ENCODE data around the gene PACSIN2.
A peak's percentile ranks its signal among the peaks of the same experiment; 100 is the strongest.

PACSIN2 gene

DNA sequence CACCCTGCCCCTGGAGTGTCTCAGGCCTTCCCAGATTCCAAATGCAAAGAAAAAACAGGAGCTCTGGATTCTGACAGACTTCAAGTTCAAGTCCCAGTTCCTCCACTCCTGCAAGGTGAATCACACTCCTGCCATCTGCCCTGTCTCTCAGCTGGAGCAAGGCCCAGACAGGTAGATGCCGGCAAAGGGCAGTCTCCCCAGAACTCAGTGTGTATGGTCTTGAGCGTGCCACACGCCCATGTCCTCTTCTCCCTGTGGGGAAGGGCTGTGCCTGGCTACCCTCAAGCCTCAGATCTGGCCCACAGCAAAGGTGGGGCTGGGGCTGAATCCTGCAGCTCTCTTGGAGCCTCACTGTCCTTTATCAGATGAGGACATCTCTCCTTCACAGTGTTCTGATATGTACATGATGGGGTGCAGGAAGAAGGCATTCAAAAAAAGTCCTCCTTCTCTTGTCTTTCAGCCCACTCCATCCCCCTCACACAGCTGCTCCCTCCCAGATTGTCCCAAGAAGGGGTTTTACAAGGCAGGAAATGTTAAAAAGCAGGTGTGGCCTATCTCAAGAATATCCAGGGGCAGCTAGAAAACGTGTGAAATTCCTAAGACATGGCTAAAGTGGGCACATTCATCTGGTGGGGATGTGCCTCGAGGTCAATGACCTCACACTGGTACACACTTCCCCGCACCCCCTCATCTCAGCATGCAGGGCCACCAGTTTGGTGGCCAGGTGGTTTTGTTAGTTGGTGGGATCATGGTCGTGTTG lies 130.2 kb downstream of the PACSIN2 start:
- TF ChIP-seq, protein P1, sequence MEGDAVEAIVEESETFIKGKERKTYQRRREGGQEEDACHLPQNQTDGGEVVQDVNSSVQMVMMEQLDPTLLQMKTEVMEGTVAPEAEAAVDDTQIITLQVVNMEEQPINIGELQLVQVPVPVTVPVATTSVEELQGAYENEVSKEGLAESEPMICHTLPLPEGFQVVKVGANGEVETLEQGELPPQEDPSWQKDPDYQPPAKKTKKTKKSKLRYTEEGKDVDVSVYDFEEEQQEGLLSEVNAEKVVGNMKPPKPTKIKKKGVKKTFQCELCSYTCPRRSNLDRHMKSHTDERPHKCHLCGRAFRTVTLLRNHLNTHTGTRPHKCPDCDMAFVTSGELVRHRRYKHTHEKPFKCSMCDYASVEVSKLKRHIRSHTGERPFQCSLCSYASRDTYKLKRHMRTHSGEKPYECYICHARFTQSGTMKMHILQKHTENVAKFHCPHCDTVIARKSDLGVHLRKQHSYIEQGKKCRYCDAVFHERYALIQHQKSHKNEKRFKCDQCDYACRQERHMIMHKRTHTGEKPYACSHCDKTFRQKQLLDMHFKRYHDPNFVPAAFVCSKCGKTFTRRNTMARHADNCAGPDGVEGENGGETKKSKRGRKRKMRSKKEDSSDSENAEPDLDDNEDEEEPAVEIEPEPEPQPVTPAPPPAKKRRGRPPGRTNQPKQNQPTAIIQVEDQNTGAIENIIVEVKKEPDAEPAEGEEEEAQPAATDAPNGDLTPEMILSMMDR (IDR thresholded peaks at IDR 0.05) = no peak
- Mint-ChIP-seq H3K36me3 (ENCODE audit: low read depth) (peaks cover 35% of the 10 kb centered on the region), H3K9me3 (no peaks in the 10 kb centered on the region), H3K27me3 (ENCODE audit: low read depth, poor library complexity) (no peaks in the 10 kb centered on the region), H3K27ac (no peak overlapping the region), H3K4me3 (no peak overlapping the region), H3K4me1 (peaks cover 3% of the 10 kb centered on the region)
- DNase-seq = no peak

DNA sequence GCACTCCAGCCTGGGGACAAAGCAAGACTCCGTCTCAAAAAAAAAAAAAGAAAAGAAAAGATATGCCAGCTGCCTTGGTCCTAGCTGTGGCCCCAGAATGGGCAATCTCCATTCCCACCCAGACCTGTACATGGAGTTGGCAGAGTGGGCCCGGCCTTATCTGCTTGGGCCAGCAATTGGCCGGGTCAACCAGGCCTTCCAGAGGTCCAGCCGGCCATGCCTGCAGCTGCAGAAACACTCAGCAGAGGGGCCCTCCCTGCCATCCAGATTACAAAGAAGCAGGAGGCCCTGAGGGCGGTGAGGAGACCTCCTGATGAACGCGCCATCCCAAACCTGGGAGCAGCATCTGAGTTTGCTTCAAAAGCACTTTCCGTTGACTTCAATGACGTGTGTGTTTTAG lies 131.0 kb downstream of the PACSIN2 start:
- no peak for DNase-seq
- no peak overlapping the region for H3K4me3 Mint-ChIP-seq
- no peaks in the 10 kb centered on the region for H3K9me3 Mint-ChIP-seq
- TF ChIP-seq, protein P1 (IDR thresholded peaks at IDR 0.05) = no peak
- H3K27me3 Mint-ChIP-seq (ENCODE audit: low read depth, poor library complexity) = no peaks in the 10 kb centered on the region
- no peak overlapping the region for H3K27ac Mint-ChIP-seq
- H3K4me1 Mint-ChIP-seq = peaks cover 4% of the 10 kb centered on the region
- H3K36me3 Mint-ChIP-seq (ENCODE audit: low read depth) = peaks cover 28% of the 10 kb centered on the region

DNA sequence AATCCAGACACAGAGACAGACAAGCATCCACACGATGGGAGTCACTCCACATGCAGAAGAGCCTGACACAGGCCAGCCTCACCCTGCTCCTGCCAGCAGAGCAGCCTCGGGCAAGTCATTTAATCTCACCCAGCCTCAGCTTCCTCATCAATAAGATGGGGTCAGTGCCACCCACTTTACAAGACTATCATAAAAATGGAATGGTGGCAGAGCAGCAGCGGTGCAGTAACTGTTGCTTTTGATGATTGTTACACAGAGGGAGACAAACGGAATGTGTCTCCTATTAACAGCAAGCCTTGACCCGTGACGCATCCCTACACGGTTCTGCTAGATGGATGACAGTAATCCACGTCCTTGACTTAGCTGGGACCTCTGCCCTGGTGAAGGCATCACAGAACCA lies 131.8 kb downstream of the PACSIN2 start:
- Mint-ChIP-seq H3K9me3 (no peaks in the 10 kb centered on the region), H3K4me1 (peaks cover 4% of the 10 kb centered on the region), H3K27ac (peak overlapping the region; percentile 57), H3K27me3 (ENCODE audit: low read depth, poor library complexity) (no peaks in the 10 kb centered on the region), H3K4me3 (no peak overlapping the region), H3K36me3 (ENCODE audit: low read depth) (peaks cover 25% of the 10 kb centered on the region)
- TF ChIP-seq, protein P1 (IDR thresholded peaks at IDR 0.05) = no peak
- DNase-seq = no peak

DNA sequence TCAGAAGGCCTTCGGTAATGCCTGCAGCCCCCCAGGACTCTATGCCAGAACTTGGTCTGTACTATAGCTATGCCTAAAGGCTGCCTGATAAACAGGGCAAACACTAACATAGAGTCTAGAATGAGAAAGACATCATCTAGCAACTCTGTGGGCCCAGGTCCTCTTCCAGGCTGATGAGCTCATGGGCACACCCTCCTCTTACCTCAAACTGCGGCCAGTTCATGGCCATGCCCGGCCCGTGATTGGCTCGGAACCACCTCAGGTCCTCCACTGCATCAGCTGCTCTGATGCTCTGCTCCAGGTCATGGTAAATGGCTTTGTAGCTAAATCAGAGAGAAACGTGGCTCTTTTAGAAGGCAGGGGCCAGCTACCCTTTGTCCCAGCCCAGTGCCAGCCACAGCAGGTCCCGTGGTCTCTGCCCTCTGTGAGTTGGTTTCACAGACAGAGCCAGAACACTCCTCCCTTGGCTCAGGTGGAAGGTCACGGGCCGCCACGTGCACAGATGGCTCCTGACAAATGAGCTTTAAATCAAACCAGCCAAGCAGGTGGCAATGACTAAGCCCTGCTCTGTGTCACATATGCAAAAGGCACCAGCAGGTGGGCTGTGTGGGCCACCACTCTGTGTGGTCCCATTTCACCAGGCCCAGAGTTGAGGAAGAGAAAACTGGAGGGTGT lies 132.8 kb downstream of the PACSIN2 start:
- Mint-ChIP-seq H3K27ac (peak overlapping the region; percentile 85), H3K36me3 (ENCODE audit: low read depth) (peaks cover 25% of the 10 kb centered on the region), H3K27me3 (ENCODE audit: low read depth, poor library complexity) (no peaks in the 10 kb centered on the region), H3K4me3 (no peak overlapping the region), H3K4me1 (peaks cover 4% of the 10 kb centered on the region), H3K9me3 (no peaks in the 10 kb centered on the region)
- TF ChIP-seq, protein P1 (IDR thresholded peaks at IDR 0.05) = no peak
- no peak for DNase-seq

DNA sequence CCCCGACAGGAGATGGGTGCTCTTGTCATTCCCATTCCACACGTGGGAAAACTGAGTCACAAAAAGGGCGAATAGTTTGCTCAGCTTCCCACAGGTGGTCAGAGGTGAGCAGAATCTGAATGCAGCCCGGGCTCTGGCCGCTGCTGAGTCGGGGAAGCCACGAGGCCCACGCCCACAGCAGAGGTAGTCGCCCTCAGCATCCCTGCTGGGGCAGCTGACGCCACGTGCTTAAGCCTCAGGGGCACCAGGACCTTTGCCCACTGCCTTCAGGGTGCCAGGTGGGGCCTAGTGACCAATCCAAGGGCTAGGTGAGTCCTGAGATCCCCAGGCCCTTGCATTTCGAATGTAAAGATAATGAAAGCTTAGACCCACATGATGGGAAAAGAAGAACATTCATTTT lies 133.7 kb downstream of the PACSIN2 start:
- H3K4me1 Mint-ChIP-seq = peaks cover 4% of the 10 kb centered on the region
- no peaks in the 10 kb centered on the region for H3K27me3 Mint-ChIP-seq (ENCODE audit: low read depth, poor library complexity)
- H3K36me3 Mint-ChIP-seq (ENCODE audit: low read depth) = peaks cover 31% of the 10 kb centered on the region
- H3K4me3 Mint-ChIP-seq = no peak overlapping the region
- no peak for DNase-seq
- no peak overlapping the region for H3K27ac Mint-ChIP-seq
- no peaks in the 10 kb centered on the region for H3K9me3 Mint-ChIP-seq
- TF ChIP-seq, protein P1 (IDR thresholded peaks at IDR 0.05) = no peak

Measured in nephron progenitor cell (in vitro differentiated cells).